Body of pancreas (tissue), 4 donors: ENCODE results near the gene ZRANB3.
"Not testable (repeated sequence)": the region's sequence is repeated elsewhere in the genome, so short reads cannot be mapped to it uniquely, and the experiment has no call there.

Source experiments
- CTCF ChIP-seq, 7 experiments: fragments of 450-650 bp in 4 of 7; fragments of 200-600 bp in 3 of 7; sonication (generic) in 3 of 7; IDR thresholded peaks; one replicate each; pipeline ENCODE4 v1.5.1; 2016 to 2019; ENCODE audit warnings: antibody characterized with exemption in 7 of 7
- POLR2A ChIP-seq, 3 donors: fragments of 450-650 bp; IDR thresholded peaks; one replicate each; pipeline ENCODE4 v1.6.1; 2016; ENCODE audit warnings: antibody characterized with exemption in 3 of 3, mild to moderate bottlenecking in 2 of 3

- not testable (repeated sequence) for TF ChIP-seq CTCF, POLR2A (IDR thresholded peaks at IDR 0.05)
Observed at GRCh38 chr2:135435155-135435554, 95.9 kb downstream of the ZRANB3 start.
